Omental fat pad (tissue), 4 donors: ENCODE data around the gene PKIG. TPM values are rescaled to one million over a fixed set of nuclear protein-coding genes. Genes with fewer than 3 reads are reported as not detected.

Experiments
- ATAC-seq: fragments of 150-250 bp; one replicate; pipeline ENCODE4 v1.9.1; 2016; ENCODE audit warnings: mild to moderate bottlenecking, moderate library complexity; ENCODE audit not compliant: low FRiP score
- DNase-seq: peaks from one replicate; pipeline ENCODE4 v3.0.0-alpha.2; 2019; ENCODE audit warnings: low spot score
- CTCF ChIP-seq, 3 donors: fragments of 450-650 bp; IDR thresholded peaks; one replicate each; pipeline ENCODE4 v1.5.1; 2016 to 2017; ENCODE audit warnings: antibody characterized with exemption in 3 of 3, mild to moderate bottlenecking in 3 of 3, moderate library complexity in 2 of 3
- total RNA-seq, 4 donors: library from RNA; depleted of rRNA; stranded (reverse); fragments of >200 nt; gene quantifications; one replicate each; pipeline ENCODE4 v1.1.0, GENCODE V29; 2016

Gene PKIG
- total RNA-seq, 4 donors from 2014 or later: 90.8 to 133 (median 118) TPM

DNA sequence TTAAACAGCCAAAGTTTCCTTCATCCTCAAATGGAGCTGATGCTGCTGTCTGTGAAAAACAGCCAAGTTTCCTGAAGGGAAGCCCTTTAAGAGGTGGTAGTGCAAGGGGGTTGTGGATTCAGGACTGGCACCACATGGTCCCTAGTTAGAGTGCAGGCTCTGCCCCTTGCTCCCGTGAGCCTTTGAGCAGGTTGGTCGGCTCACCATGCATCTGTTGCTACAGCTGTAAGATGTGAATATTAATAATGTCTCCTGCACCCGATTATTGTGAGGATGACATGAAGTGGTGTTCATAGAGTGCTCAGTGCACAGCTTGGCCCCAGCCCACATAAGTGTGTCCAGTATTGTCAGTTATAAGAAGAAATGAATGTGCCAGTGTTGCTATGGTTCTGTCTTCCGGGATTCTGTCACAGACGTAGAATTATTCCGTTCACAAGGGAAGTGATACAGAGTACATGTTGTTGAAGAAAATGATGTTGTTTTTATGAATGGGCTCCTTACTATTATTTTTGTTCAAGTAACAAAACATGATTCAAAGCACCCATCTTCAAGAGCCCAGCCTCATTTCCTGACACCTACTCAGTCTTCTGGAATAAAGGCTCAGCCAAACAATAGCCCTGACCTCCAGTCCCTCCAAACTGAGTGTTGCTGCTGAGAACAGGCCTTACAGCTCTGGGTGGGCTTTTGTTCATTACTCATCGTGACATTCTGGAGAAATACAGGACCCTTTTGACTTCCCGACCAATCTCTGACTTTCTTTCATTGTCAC lies 2.9 kb upstream of the PKIG start:
- DNase-seq (no peak), ATAC-seq (no peak)
- TF ChIP-seq CTCF (IDR thresholded peaks at IDR 0.05): no peak

GRCh38 chr20:44580581-44581268 lies 1.7 kb upstream of the PKIG start:
- ATAC-seq (no peak), DNase-seq (no peak)
- TF ChIP-seq CTCF (IDR thresholded peaks at IDR 0.05): no peak

DNA sequence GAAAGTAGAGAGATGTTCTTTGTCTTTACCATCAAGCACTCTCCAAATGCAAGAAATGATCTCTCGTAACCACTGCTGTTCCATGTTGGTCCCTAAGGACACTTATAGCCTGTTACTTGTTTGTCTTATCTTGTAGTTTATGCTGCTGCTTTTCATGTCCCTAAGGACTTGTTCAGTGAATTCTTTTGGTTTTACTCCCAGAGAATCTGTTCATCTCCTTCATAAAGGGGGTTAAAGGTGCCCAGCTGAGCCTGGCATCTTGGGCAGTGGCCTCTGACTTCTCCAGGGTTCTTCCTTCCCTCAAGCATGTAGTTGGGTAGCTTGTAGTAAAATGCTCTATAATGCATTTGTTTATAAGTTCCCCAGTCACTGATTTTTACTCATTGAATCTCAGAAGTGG lies 864 bp upstream of the PKIG start:
- no peak for DNase-seq
- no peak for ATAC-seq
- no peak for TF ChIP-seq CTCF (IDR thresholded peaks at IDR 0.05)

GRCh38 chr20:44583157-44583556 lies 778 bp downstream of the PKIG start:
- DNase-seq: no peak
- no peak for TF ChIP-seq CTCF (IDR thresholded peaks at IDR 0.05)
- ATAC-seq: no peak

GRCh38 chr20:44584162-44584561 lies 1.8 kb downstream of the PKIG start:
- no peak for ATAC-seq
- no peak for TF ChIP-seq CTCF (IDR thresholded peaks at IDR 0.05)
- no peak for DNase-seq

GRCh38 chr20:44585057-44585963 lies 2.9 kb downstream of the PKIG start:
- no peak for ATAC-seq
- no peak for TF ChIP-seq CTCF (IDR thresholded peaks at IDR 0.05)

More at GRCh38 chr20:44585057-44585963, 2.9 kb downstream of the PKIG start:
- DNase-seq: no peak
